ENCODE measurements around the gene CNTNAP2. TPM values are rescaled to one million over a fixed set of nuclear protein-coding genes. Genes with fewer than 3 reads are reported as not detected.

Gene CNTNAP2
- total and polyA plus RNA-seq, 2 of the 4 experiments (the other 2 are of a cell fraction): not detected

DNA sequence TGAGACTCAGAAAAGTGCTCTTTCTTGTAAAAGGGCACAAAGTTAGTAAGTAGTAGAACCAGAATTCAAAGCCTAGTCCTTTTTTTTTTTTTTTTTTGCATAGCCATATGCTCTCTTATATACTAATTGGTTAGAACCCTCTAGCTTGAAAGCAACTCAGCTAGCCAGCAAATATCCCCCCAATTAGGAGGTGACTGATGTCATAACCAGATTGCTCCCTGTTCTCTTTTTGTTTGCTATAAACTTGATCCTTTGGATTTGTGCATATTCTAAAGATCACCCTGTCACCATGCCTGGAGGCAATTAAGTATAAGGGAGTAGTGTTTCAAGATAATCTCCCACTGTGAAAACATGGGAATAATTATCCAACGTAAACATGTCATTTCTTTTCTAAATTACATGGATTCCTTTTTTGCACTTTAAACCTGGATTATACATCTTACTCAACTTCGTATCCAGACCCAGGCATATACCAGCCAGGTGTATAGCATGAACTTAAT, 963.4 kb downstream of the CNTNAP2 start:
- ChIA-PET POLR2A (ENCODE audit: unreplicated experiment) (no interaction called here), CTCF (no interaction called here)
- dilution Hi-C loops (cut with HindIII; ENCODE audit: low sequenced_read_pairs, unreplicated experiment) (no loop called here), intact Hi-C loops (cut with micrococcal nuclease) (no loop called here), in situ Hi-C loops (cut with MboI; ENCODE audit: low sequenced_read_pairs) (no loop called here)
- no CpG with 5 or more reads among the region's 2 CpGs for WGBS, 2 experiments (ENCODE audit: extremely low coverage in 2 of 2, insufficient read length in 1 of 2)
- Histone ChIP-seq H4K8ac (ENCODE audit: low read depth in 2 of 2, low read length in 2 of 2) (no peak overlapping the region), H2BK15ac (ENCODE audit: low read depth, low read length) (no peak overlapping the region), H3K9ac (ENCODE audit: low read depth, low read length) (no peak overlapping the region), H3K4me1 (ENCODE audit: control insufficient read depth, insufficient read depth, low read length) (no peaks in the 10 kb centered on the region), H3K4me3 (ENCODE audit: insufficient read depth, low read depth, low read length) (no peak overlapping the region), H3K4ac (ENCODE audit: low read depth, low read length) (no peak overlapping the region), H3K9me3 (ENCODE audit: control insufficient read depth, insufficient read depth, low read length) (peaks cover 6% of the 10 kb centered on the region; the same call in 1 of the 2 replicates), H2BK5ac (ENCODE audit: low read depth, low read length, poor library complexity, severe bottlenecking) (no peak overlapping the region), H3K14ac (replicated peaks; ENCODE audit: low read depth, low read length) (no peak overlapping the region), H4K91ac (ENCODE audit: insufficient read depth, low read depth, low read length) (no peak overlapping the region), H4K20me1 (ENCODE audit: insufficient read depth, low read length) (no peaks in the 10 kb centered on the region), H3K18ac (ENCODE audit: low read depth, low read length) (no peak overlapping the region), H2BK120ac (ENCODE audit: low read depth, low read length) (no peak overlapping the region), H2BK20ac (ENCODE audit: low read depth, low read length) (no peak overlapping the region), H3K23ac (ENCODE audit: low read depth, low read length) (no peak overlapping the region), H3K56ac (ENCODE audit: extremely low read depth, insufficient read depth, low read length) (no peak overlapping the region), H3K27me3 (ENCODE audit: control insufficient read depth, insufficient read depth, low read length) (no peaks in the 10 kb centered on the region), H2AK5ac (ENCODE audit: low read depth, low read length) (no peak overlapping the region), H2AFZ (replicated peaks; ENCODE audit: low read length, poor library complexity) (no peak overlapping the region), H3K79me1 (ENCODE audit: low read depth in 1 of 2, low read length in 2 of 2) (no peaks in the 10 kb centered on the region), H3K27ac (ENCODE audit: insufficient read depth, low read length) (no peak overlapping the region), H3K4me2 (ENCODE audit: low read depth, low read length) (no peak overlapping the region), H3K36me3 (ENCODE audit: control insufficient read depth, insufficient read depth, low read length) (no peaks in the 10 kb centered on the region), H4K5ac (ENCODE audit: low read depth, low read length) (no peak overlapping the region), H2AK9ac (replicated peaks; ENCODE audit: low read depth, low read length, poor library complexity) (no peak overlapping the region), H3K9me1 (ENCODE audit: insufficient read depth, low read length) (no peaks in the 10 kb centered on the region)
- no TSS peak for BruUV-seq (replicated peaks)
- TF ChIP-seq FOS (IDR thresholded peaks at IDR 0.05; ENCODE audit: low read depth, low read length) (no peak), CEBPB (IDR thresholded peaks at IDR 0.05; ENCODE audit: low read depth, low read length) (no peak), MAZ (IDR thresholded peaks at IDR 0.05; ENCODE audit: borderline replicate concordance, low read depth, low read length) (no peak), POLR2A (IDR thresholded peaks at IDR 0.05; ENCODE audit: low read depth, low read length) (no peak), CTCF (conservative IDR thresholded peaks at IDR 0.05; ENCODE audit: low read depth, low read length) (no peak), SMC3 (IDR thresholded peaks at IDR 0.05; ENCODE audit: low read depth, low read length) (no peak), RAD21 (IDR thresholded peaks at IDR 0.05; ENCODE audit: low read length) (no peak), RFX5 (IDR thresholded peaks at IDR 0.05; ENCODE audit: low read depth, low read length) (no peak), BHLHE40 (IDR thresholded peaks at IDR 0.05; ENCODE audit: low read depth, low read length) (no peak), MXI1 (IDR thresholded peaks at IDR 0.05; ENCODE audit: borderline replicate concordance, low read depth, low read length) (no peak), NFE2L2 (IDR thresholded peaks at IDR 0.05; ENCODE audit: low read depth, low read length) (no peak), MAFK (IDR thresholded peaks at IDR 0.05; ENCODE audit: low read depth, low read length) (no peak), CHD1 (IDR thresholded peaks at IDR 0.05; ENCODE audit: low read depth, low read length) (no peak), RCOR1 (IDR thresholded peaks at IDR 0.05; ENCODE audit: insufficient replicate concordance, low read length) (no peak)
- DNase-seq (no peak), ATAC-seq (ENCODE audit: low read depth) (no peak)
